HepG2 (cell line): ENCODE measurements around the gene DNASE2. TPM values are rescaled to one million over a fixed set of nuclear protein-coding genes. Genes with fewer than 3 reads are reported as not detected.

Experiments
- ATAC-seq: fragments of 200-7000 bp; cut with Tn5 transposase; 3 replicates; pipeline ENCODE4 v1.9.1; 2020; ENCODE audit warnings: mild to moderate bottlenecking, moderate library complexity
- BruUV-seq: library from RNA; stranded (reverse); fragments of 400-500 nt; replicated peaks from 2 replicates; lab custom pipeline; 2021; lab: Mats Ljungman, UMichigan
- CTCF ChIA-PET: fragments of 300-600 bp; formaldehyde crosslinking; extraction: SDS; loops from one replicate; lab custom pipeline; 2021; ENCODE audit warnings: low total read pairs, inconsistent platforms, low intra/inter-chr PET ratio; lab: Yijun Ruan, JAX
- POLR2A ChIA-PET: fragments of 350-600 bp; sonication (Branson Sonifier 250); formaldehyde crosslinking; loops from one replicate; lab custom pipeline; 2020; ENCODE audit warnings: antibody characterized with exemption, inconsistent platforms; lab: Yijun Ruan, JAX
- DNase-seq: peaks from one replicate; pipeline ENCODE4 v3.0.0-alpha.2; 2015; ENCODE audit warnings: low spot score
- FAIRE-seq: peaks from 3 replicates; lab custom pipeline; 2011; peaks lifted over from hg19 to GRCh38; lab: Jason Lieb, UNC
- H2AFZ ChIP-seq: one replicate; pipeline ENCODE4 v1.6.1; 2011; ENCODE audit warnings: low read length, inconsistent platforms
- H3K27ac ChIP-seq: fragments of 300-600 bp; 3 replicates; pipeline ENCODE4 v1.8.0; 2011; ENCODE audit warnings: mixed run types, mild to moderate bottlenecking, mixed read lengths, low read length, inconsistent platforms; ENCODE audit not compliant: insufficient read depth; ENCODE audit errors: extremely low read length
- H3K27me3 ChIP-seq, 2 experiments: fragments of 200-600 bp in 1 of 2; 2 replicates in 1 of 2; 3 replicates in 1 of 2; pipeline versions ENCODE4 v1.6.0 to v1.8.0; 2011; ENCODE audit warnings: low read length in 2 of 2, mild to moderate bottlenecking in 2 of 2, moderate library complexity in 2 of 2, inconsistent platforms in 1 of 2; ENCODE audit not compliant: insufficient read depth in 2 of 2, control insufficient read depth in 1 of 2
- H3K36me3 ChIP-seq, 2 experiments: fragments of 200-600 bp in 1 of 2; replicated peaks in 1 of 2; 2 replicates in 1 of 2; 3 replicates in 1 of 2; pipeline versions ENCODE4 v1.5.1 to v1.8.0; 2011; ENCODE audit warnings: low read length in 2 of 2, inconsistent platforms in 1 of 2; ENCODE audit not compliant: insufficient read depth in 2 of 2, control insufficient read depth in 1 of 2
- H3K4me1 ChIP-seq: 2 replicates; pipeline ENCODE4 v1.5.1; 2012; ENCODE audit warnings: low read length, inconsistent platforms; ENCODE audit not compliant: insufficient read depth
- H3K4me2 ChIP-seq: 2 replicates; pipeline ENCODE4 v1.6.0; 2011; ENCODE audit warnings: low read depth, low read length, inconsistent platforms
- H3K4me3 ChIP-seq, 3 experiments: fragments of 200-600 bp in 1 of 3; sonication (generic), shearing (Covaris generic) in 1 of 3; replicated peaks in 1 of 3; 2 replicates each; pipeline ENCODE4 v1.5.1; 2011 to 2016; ENCODE audit warnings: low read length in 3 of 3, inconsistent platforms in 2 of 3, low read depth in 2 of 3, mild to moderate bottlenecking in 2 of 3, control low read depth in 1 of 3, mixed read lengths in 1 of 3; ENCODE audit not compliant: insufficient read depth in 1 of 3
- H3K79me2 ChIP-seq: one replicate; pipeline ENCODE4 v1.6.1; 2011; ENCODE audit warnings: low read length, inconsistent platforms; ENCODE audit not compliant: insufficient read depth
- H3K9ac ChIP-seq: 2 replicates; pipeline ENCODE4 v1.6.0; 2011; ENCODE audit warnings: mild to moderate bottlenecking, low read depth, low read length, inconsistent platforms; ENCODE audit not compliant: insufficient read depth
- H3K9me3 ChIP-seq: 2 replicates; pipeline ENCODE4 v1.5.1; 2012; ENCODE audit warnings: mild to moderate bottlenecking, low read length
- H4K20me1 ChIP-seq: 2 replicates; pipeline ENCODE4 v1.6.0; 2011; ENCODE audit warnings: inconsistent platforms, mild to moderate bottlenecking, low read length, moderate library complexity; ENCODE audit not compliant: insufficient read depth
- CEBPB ChIP-seq: IDR thresholded peaks from 2 replicates; pipeline ENCODE4 v1.6.1; 2011; ENCODE audit warnings: low read depth, low read length, improper control_type of control experiment, borderline replicate concordance
- LCORL ChIP-seq, 2 experiments: fragments of 450-650 bp in 1 of 2; sonication (generic) in 1 of 2; formaldehyde crosslinking in 1 of 2; IDR thresholded peaks; 2 replicates each; pipeline versions ENCODE4 v1.5.0 to v1.6.1; 2017 to 2020; ENCODE audit warnings: antibody characterized with exemption in 1 of 2, missing genetic modification reagents in 1 of 2
- NFAT5 ChIP-seq: sonication (generic); formaldehyde crosslinking; IDR thresholded peaks from 2 replicates; pipeline ENCODE4 v1.4.0; 2020; ENCODE audit warnings: missing genetic modification reagents
- NFE2 ChIP-seq: sonication (generic); formaldehyde crosslinking; IDR thresholded peaks from 2 replicates; pipeline ENCODE4 v1.4.0; 2020; ENCODE audit warnings: missing genetic modification reagents
- PHF8 ChIP-seq: sonication (generic); formaldehyde crosslinking; IDR thresholded peaks from 2 replicates; pipeline ENCODE4 v1.5.0; 2020; ENCODE audit warnings: missing genetic modification reagents
- RERE ChIP-seq: IDR thresholded peaks from 2 replicates; pipeline ENCODE4 v1.6.1; 2016; ENCODE audit warnings: low read depth, missing genetic modification reagents, missing compliant biosample characterization
- ZNF747 ChIP-seq: sonication (generic); formaldehyde crosslinking; IDR thresholded peaks from 2 replicates; pipeline ENCODE4 v1.8.1; 2023; ENCODE audit warnings: missing genetic modification reagents, mild to moderate bottlenecking, borderline replicate concordance
- WGBS: methylation state at CpG from one replicate; pipeline ENCODE4 v1.1.6; 2017; ENCODE audit warnings: low lambda C conversion rate; 5-methylcytosine and 5-hydroxymethylcytosine counted together
- in situ Hi-C: cut with HindIII; loops from 2 replicates; pipeline ENCODE4 v1.10.0; 2017; ENCODE audit warnings: low pct_unique_long_range_greater_than_20kb; ENCODE audit not compliant: extremely low pct_ligation_motif_present
- intact Hi-C: fragments of 100-400 bp; cut with micrococcal nuclease; formaldehyde crosslinking; loops from one replicate; pipeline ENCODE4 v1.10.0; 2022; ENCODE audit not compliant: unreplicated experiment
- polyA plus RNA-seq, 8 experiments: library from polyadenylated mRNA; depleted of rRNA in 3 of 8; stranded (reverse) in 7 of 8; unstranded in 1 of 8; fragments of >200 nt; fragmentation: Illumina TruSeq in 4 of 8; extraction: Trizol in 4 of 8; gene quantifications; 2 replicates each; pipeline versions ENCODE4 v1.2.1 to v1.2.3, GENCODE V29; 2011 to 2016; ENCODE audit warnings: low read depth in 4 of 8, missing spikeins in 1 of 8, mixed read lengths in 1 of 8; ENCODE audit not compliant: insufficient read depth in 1 of 8
- total RNA-seq, 5 experiments: library from RNA; depleted of rRNA; stranded (reverse); fragments of >200 nt; fragmentation: Illumina TruSeq; extraction: Trizol; gene quantifications; 2 replicates each; pipeline ENCODE4 v1.2.3, GENCODE V29; 2016; ENCODE audit warnings: low read depth in 1 of 5
- TF ChIP-seq, protein P1 (sequence below): sonication (generic); formaldehyde crosslinking; conservative IDR thresholded peaks from 2 replicates; pipeline ENCODE4 v1.8.0; 2022; ENCODE audit warnings: missing genetic modification reagents

Gene DNASE2
- total and polyA plus RNA-seq, 2 of the 13 experiments (the other 11 are each of a cell fraction or from before 2014, with no cell fraction given), result 7.5 to 16.2 TPM

- intact Hi-C loops, result loop anchor here (1.0 kb wide), 1 partner anchor 79 kb away; no protein-coding TSS in a partner anchor
- FAIRE-seq, result no peak
- peak; percentile 18; the same call in 2 of the 3 replicates for ATAC-seq
- H4K20me1 ChIP-seq, result no peaks in the 10 kb centered on the region
- H3K36me3 ChIP-seq, result no peaks in the 10 kb centered on the region
- peaks cover 13% of the 10 kb centered on the region for H3K9me3 ChIP-seq
- no peak for DNase-seq
- H3K27me3 ChIP-seq, result peaks cover 0 to 18% of the 10 kb centered on the region in 2 experiments; a peak in 3 of 5 replicates
- H3K9ac ChIP-seq, result peak overlapping the region; percentile 22; the same call in 1 of the 2 replicates
- CTCF ChIA-PET, result interaction anchor here (1.9 kb wide), 1 partner anchor 79 kb away, joined by 10 read pairs; no protein-coding TSS in a partner anchor
- H3K4me3 ChIP-seq, result peak overlapping the region; percentile 48 to 69 (median 59); a peak in 5 of 6 replicates
- no peak overlapping the region for H3K27ac ChIP-seq
- H3K79me2 ChIP-seq, result no peaks in the 10 kb centered on the region
- no peak overlapping the region for H2AFZ ChIP-seq
- no TSS peak for BruUV-seq
- peaks cover 42% of the 10 kb centered on the region for H3K4me1 ChIP-seq
- 36% methylated on average over 12 of the region's 53 CpGs for WGBS
- in situ Hi-C loops, result no loop called here
- POLR2A ChIA-PET, result interaction anchor here (0.6 to 1.4 kb wide), 6 partner anchors 13 to 445 kb away, joined by 3 to 6 read pairs (median 3); no protein-coding TSS in a partner anchor
- peak overlapping the region; percentile 80 for H3K4me2 ChIP-seq
- TF ChIP-seq, protein P1, sequence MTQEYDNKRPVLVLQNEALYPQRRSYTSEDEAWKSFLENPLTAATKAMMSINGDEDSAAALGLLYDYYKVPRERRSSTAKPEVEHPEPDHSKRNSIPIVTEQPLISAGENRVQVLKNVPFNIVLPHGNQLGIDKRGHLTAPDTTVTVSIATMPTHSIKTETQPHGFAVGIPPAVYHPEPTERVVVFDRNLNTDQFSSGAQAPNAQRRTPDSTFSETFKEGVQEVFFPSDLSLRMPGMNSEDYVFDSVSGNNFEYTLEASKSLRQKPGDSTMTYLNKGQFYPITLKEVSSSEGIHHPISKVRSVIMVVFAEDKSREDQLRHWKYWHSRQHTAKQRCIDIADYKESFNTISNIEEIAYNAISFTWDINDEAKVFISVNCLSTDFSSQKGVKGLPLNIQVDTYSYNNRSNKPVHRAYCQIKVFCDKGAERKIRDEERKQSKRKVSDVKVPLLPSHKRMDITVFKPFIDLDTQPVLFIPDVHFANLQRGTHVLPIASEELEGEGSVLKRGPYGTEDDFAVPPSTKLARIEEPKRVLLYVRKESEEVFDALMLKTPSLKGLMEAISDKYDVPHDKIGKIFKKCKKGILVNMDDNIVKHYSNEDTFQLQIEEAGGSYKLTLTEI, result no peak
- TF ChIP-seq NFE2 (CRISPR knock-in tag) (no peak), ZNF747 (CRISPR knock-in tag) (no peak), PHF8 (no peak), LCORL (IDR thresholded peaks at IDR 0.05) (no peak), LCORL (CRISPR knock-in tag; IDR thresholded peaks at IDR 0.05) (no peak), RERE (CRISPR knock-in tag) (no peak), CEBPB (no peak), NFAT5 (CRISPR knock-in tag) (0 out of 2 replicates have a peak, but pooled peaks have one; percentile 31)
These were observed 4.8 kb upstream of the DNASE2 start for GRCh38 chr19:12885749-12886650.
